ENCODE measurements around the gene CA10. TPM values are rescaled to one million over a fixed set of nuclear protein-coding genes. Genes with fewer than 3 reads are reported as not detected.

Gene CA10
- total and polyA plus RNA-seq, 2 donors (not counting 1 experiment from before 2014, with no cell fraction given) = not detected

- Mint-ChIP-seq H3K4me1 (no peaks in the 10 kb centered on the region), H3K27me3 (no peaks in the 10 kb centered on the region), H3K27ac (no peak overlapping the region), H3K9me3 (ENCODE audit: insufficient read depth) (no peaks in the 10 kb centered on the region), H3K4me3 (no peak overlapping the region)
- no peak for DNase-seq
- H3K9me3 ChIP-seq (ENCODE audit: control extremely low read depth in 1 of 3, control insufficient read depth in 2 of 3, insufficient read depth in 1 of 3, low read length in 2 of 3) = peaks cover 0 to 7% (median 0%) of the 10 kb centered on the region in 3 donors
- no peaks in the 10 kb centered on the region for H3K79me2 ChIP-seq (ENCODE audit: control insufficient read depth, insufficient read depth, low read length)
- no peak overlapping the region for H3K27ac ChIP-seq (ENCODE audit: low read length in 2 of 2)
- no peaks in the 10 kb centered on the region for H3K36me3 ChIP-seq (replicated peaks in 1 of 2; ENCODE audit: control extremely low read depth in 1 of 2, control insufficient read depth in 1 of 2, extremely low read depth in 1 of 2, insufficient read depth in 2 of 2, low read length in 1 of 2)
- ChIA-PET CTCF (no interaction called here), POLR2A (no interaction called here)
- H4K20me1 ChIP-seq (ENCODE audit: control insufficient read depth, insufficient read depth, low read length, poor library complexity, severe bottlenecking) = no peaks in the 10 kb centered on the region
- no peak overlapping the region for H3K4me3 ChIP-seq (ENCODE audit: control extremely low read depth in 1 of 5, extremely low read depth in 1 of 5, insufficient read depth in 1 of 5, low read depth in 2 of 5, low read length in 4 of 5)
- ATAC-seq (ENCODE audit: low read depth) = no peak
- H3K4me1 ChIP-seq (ENCODE audit: control insufficient read depth in 2 of 2, insufficient read depth in 2 of 2, low read length in 2 of 2) = no peaks in the 10 kb centered on the region
- H3K4me2 ChIP-seq (replicated peaks; ENCODE audit: low read depth, low read length, poor library complexity, severe bottlenecking) = no peak overlapping the region
- no peak overlapping the region for H3K9ac ChIP-seq (ENCODE audit: low read length)
- TF ChIP-seq EZH2 (IDR thresholded peaks at IDR 0.05; ENCODE audit: borderline replicate concordance, insufficient read depth, low read depth, low read length, poor library complexity, severe bottlenecking) (no peak), CTCF (IDR thresholded peaks at IDR 0.05) (no peak)
- no CpG with 5 or more reads among the region's 2 CpGs for WGBS (ENCODE audit: insufficient coverage)
- intact Hi-C loops (cut with micrococcal nuclease) = no loop called here
- no peak overlapping the region for H2AFZ ChIP-seq (ENCODE audit: insufficient read depth, low read depth, low read length, poor library complexity, severe bottlenecking)
- H3K27me3 ChIP-seq (replicated peaks in 1 of 4; ENCODE audit: control extremely low read depth in 1 of 4, control insufficient read depth in 3 of 4, insufficient read depth in 4 of 4, low read length in 3 of 4) = no peaks in the 10 kb centered on the region
Observed at GRCh38 chr17:52202520-52203080, 44.1 kb upstream of the CA10 start.

GRCh38 chr17:52201767-52202519, 43.4 kb upstream of the CA10 start:
- Mint-ChIP-seq H3K4me3 (no peak overlapping the region), H3K27me3 (no peaks in the 10 kb centered on the region), H3K4me1 (no peaks in the 10 kb centered on the region), H3K9me3 (ENCODE audit: insufficient read depth) (no peaks in the 10 kb centered on the region), H3K27ac (no peak overlapping the region)
- CTCF ChIA-PET = no interaction called here
- TF ChIP-seq EZH2 (IDR thresholded peaks at IDR 0.05; ENCODE audit: borderline replicate concordance, insufficient read depth, low read depth, low read length, poor library complexity, severe bottlenecking) = no peak
- TF ChIP-seq CTCF (IDR thresholded peaks at IDR 0.05) = no peak
- ATAC-seq (ENCODE audit: low read depth) (no peak), DNase-seq (no peak)
- Histone ChIP-seq H3K79me2 (ENCODE audit: control insufficient read depth, insufficient read depth, low read length) (no peaks in the 10 kb centered on the region), H3K9me3 (ENCODE audit: control extremely low read depth in 1 of 3, control insufficient read depth in 2 of 3, insufficient read depth in 1 of 3, low read length in 2 of 3) (peaks cover 0 to 7% (median 0%) of the 10 kb centered on the region in 3 donors), H3K4me2 (replicated peaks; ENCODE audit: low read depth, low read length, poor library complexity, severe bottlenecking) (no peak overlapping the region), H3K27ac (ENCODE audit: low read length in 2 of 2) (no peak overlapping the region), H3K27me3 (replicated peaks in 1 of 4; ENCODE audit: control extremely low read depth in 1 of 4, control insufficient read depth in 3 of 4, insufficient read depth in 4 of 4, low read length in 3 of 4) (no peaks in the 10 kb centered on the region), H3K4me3 (ENCODE audit: control extremely low read depth in 1 of 5, extremely low read depth in 1 of 5, insufficient read depth in 1 of 5, low read depth in 2 of 5, low read length in 4 of 5) (no peak overlapping the region), H4K20me1 (ENCODE audit: control insufficient read depth, insufficient read depth, low read length, poor library complexity, severe bottlenecking) (no peaks in the 10 kb centered on the region), H3K36me3 (replicated peaks in 1 of 2; ENCODE audit: control extremely low read depth in 1 of 2, control insufficient read depth in 1 of 2, extremely low read depth in 1 of 2, insufficient read depth in 2 of 2, low read length in 1 of 2) (no peaks in the 10 kb centered on the region), H3K4me1 (ENCODE audit: control insufficient read depth in 2 of 2, insufficient read depth in 2 of 2, low read length in 2 of 2) (no peaks in the 10 kb centered on the region), H3K9ac (ENCODE audit: low read length) (no peak overlapping the region), H2AFZ (ENCODE audit: insufficient read depth, low read depth, low read length, poor library complexity, severe bottlenecking) (no peak overlapping the region)
- WGBS (ENCODE audit: insufficient coverage) = 53% methylated on average over 1 of the region's 2 CpGs
- POLR2A ChIA-PET = no interaction called here
- intact Hi-C loops (cut with micrococcal nuclease) = no loop called here
